Activated CD8-positive, alpha-beta T cell treated with anti-CD3 and anti-CD28 coated beads, Interleukin-2, amount 10 ng/mL, durations not matched to agents 7 days and 5 days (primary cell): ENCODE data around the gene EXOC6B. TPM values are rescaled to one million over a fixed set of nuclear protein-coding genes. Genes with fewer than 3 reads are reported as not detected.

Source experiments
- ATAC-seq: fragments of 150-1000 bp; cut with Tn5 transposase; one replicate; pipeline ENCODE4 v1.10.0; 2021; ENCODE audit warnings: moderate library complexity
- CTCF ChIA-PET: fragments of 350-600 bp; sonication (Branson Sonifier 250); formaldehyde crosslinking; loops from one replicate; lab custom pipeline; 2021; ENCODE audit warnings: antibody characterized with exemption; lab: Charles Lee
- POLR2A ChIA-PET: fragments of 350-600 bp; sonication (Branson Sonifier 250); formaldehyde crosslinking; loops from one replicate; lab custom pipeline; 2021; ENCODE audit warnings: antibody characterized with exemption; lab: Charles Lee
- DNase-seq: peaks from one replicate; pipeline ENCODE4 v3.0.0-alpha.2; 2020
- H3K27ac Mint-ChIP-seq: one replicate; pipeline ENCODE4 v1.8.0; 2021; ENCODE audit warnings: mild to moderate bottlenecking, mixed read lengths
- H3K27me3 Mint-ChIP-seq: one replicate; pipeline ENCODE4 v1.8.0; 2021; ENCODE audit warnings: low read depth, mixed read lengths
- H3K36me3 Mint-ChIP-seq: one replicate; pipeline ENCODE4 v1.8.0; 2021; ENCODE audit warnings: low read depth, mixed read lengths
- H3K4me1 Mint-ChIP-seq: one replicate; pipeline ENCODE4 v1.8.0; 2021; ENCODE audit warnings: low read depth, mixed read lengths
- H3K4me3 Mint-ChIP-seq: one replicate; pipeline ENCODE4 v1.8.0; 2021; ENCODE audit warnings: mild to moderate bottlenecking, mixed read lengths
- H3K9me3 Mint-ChIP-seq: one replicate; pipeline ENCODE4 v1.8.0; 2022; ENCODE audit warnings: mixed read lengths; ENCODE audit not compliant: insufficient read depth
- total RNA-seq, 2 experiments: library from RNA; stranded (reverse); gene quantifications; one replicate each; pipeline ENCODE4 v1.2.3, GENCODE V29; 2021

EXOC6B gene
- total RNA-seq, 2 experiments from 2014 or later = 17.8 to 18.8 TPM

GRCh38 chr2:72147303-72147971 is 678.4 kb downstream of the EXOC6B start, which contains the start of gene CYP26B1:
TSS of gene CYP26B1 (minus strand) at chr2:72147862. CDS start at chr2:72147834, 28 bp downstream.
- Mint-ChIP-seq H3K27ac (peak within 1 kb of the TSS; percentile 64), H3K4me3 (peak within 1 kb of the TSS; percentile 35), H3K9me3 (no peaks in the 10 kb centered on the region), H3K4me1 (peaks cover 38% of the 10 kb centered on the region), H3K27me3 (peaks cover 76% of the 10 kb centered on the region), H3K36me3 (peaks cover 7% of the 10 kb centered on the region)
- ChIA-PET CTCF (interaction anchor here (3.9 kb wide), 1 partner anchor 224 kb away, joined by 35 read pairs; no protein-coding TSS in a partner anchor), POLR2A (no interaction called here)
- DNase-seq = peak; percentile 17
- no peak for ATAC-seq

DNA sequence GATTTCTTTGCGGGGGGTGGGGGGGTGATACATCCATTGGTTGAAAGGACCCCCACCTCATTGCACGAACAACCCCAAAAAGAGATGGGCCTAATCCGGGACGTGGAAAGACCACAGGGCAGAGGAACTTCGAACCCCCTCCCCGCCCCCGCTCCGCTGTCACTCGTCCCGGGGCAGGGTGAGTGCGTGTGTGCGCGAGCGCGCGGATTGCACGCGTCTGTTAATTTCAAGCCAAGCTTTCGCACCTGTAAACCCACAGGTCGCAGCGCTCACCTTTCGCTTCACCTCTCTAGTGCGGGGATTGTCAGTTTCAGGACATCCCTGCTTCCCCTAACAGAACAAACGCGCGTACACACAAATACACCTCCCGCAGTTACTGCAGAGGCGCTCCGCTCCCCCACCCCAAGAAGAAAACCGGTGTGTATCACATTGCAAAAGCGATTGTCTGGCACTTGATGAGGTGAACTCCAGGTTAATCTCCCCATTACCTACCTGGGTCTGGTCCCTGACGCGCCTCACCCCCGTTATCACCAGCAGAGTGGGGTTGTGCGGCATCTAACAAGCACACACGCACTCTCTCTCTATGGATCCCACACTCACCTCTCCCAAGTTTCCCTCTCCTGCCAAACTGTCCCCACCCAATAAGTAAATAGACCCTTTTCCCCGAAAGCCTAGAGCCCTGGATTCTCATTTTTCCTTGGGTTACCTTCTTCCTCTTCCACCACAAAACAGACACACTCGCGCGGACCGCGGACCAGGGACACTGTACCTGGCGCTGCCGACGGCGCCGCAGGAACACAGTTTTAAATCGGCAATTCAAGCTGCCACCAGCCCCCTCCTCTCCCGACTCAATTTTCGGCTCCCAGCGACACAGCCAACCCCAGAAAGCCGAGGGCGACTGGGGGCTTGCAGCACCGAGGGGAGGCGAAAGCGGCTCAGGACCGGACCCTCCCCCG is 679.2 kb downstream of the EXOC6B start:
- CTCF ChIA-PET = no interaction called here
- H3K27me3 Mint-ChIP-seq = peaks cover 75% of the 10 kb centered on the region
- H3K9me3 Mint-ChIP-seq = no peaks in the 10 kb centered on the region
- H3K4me3 Mint-ChIP-seq = no peak overlapping the region
- H3K36me3 Mint-ChIP-seq = peaks cover 7% of the 10 kb centered on the region
- peaks cover 38% of the 10 kb centered on the region for H3K4me1 Mint-ChIP-seq
- DNase-seq = peak; percentile 19
- POLR2A ChIA-PET = no interaction called here
- peak overlapping the region; percentile 64 for H3K27ac Mint-ChIP-seq
- ATAC-seq = no peak

DNA sequence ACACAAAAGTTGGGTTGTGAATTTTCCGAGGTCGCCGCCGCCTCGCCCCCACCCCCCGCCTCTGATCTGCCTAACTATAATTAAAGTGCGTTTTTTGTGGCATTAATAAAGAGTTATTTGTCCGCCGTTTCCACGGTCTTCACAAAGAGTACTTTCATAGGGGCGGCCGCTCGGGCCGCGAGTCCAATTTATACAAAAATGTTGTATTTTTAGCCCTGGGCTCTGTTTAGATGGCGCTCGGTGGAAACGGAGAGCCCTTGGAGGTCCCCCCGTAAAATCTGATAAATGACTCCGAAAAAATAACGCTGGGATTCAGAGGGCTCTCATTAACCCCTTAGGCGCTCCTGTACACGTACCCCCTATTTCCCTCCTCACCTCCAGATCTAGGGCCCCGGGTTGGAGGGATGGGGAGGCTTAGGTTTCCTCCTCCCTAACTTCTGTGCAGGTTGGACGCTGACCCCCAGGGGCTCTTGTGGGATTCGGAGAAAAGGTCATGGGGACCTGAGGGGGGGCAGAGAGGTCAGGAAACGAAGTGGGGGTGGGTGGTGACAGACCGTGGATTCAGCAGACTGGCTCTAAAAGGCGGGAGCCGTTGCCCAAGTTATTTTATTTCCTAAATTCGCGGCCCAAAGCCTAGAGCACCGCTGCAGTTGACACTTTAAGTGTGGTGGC is 680.0 kb downstream of the EXOC6B start:
- Mint-ChIP-seq H3K27ac (no peak overlapping the region), H3K36me3 (peaks cover 7% of the 10 kb centered on the region), H3K4me3 (peak overlapping the region; percentile 15), H3K4me1 (peaks cover 38% of the 10 kb centered on the region), H3K9me3 (no peaks in the 10 kb centered on the region), H3K27me3 (peaks cover 67% of the 10 kb centered on the region)
- ATAC-seq (no peak), DNase-seq (peak; percentile 16)
- ChIA-PET CTCF (no interaction called here), POLR2A (no interaction called here)

DNA sequence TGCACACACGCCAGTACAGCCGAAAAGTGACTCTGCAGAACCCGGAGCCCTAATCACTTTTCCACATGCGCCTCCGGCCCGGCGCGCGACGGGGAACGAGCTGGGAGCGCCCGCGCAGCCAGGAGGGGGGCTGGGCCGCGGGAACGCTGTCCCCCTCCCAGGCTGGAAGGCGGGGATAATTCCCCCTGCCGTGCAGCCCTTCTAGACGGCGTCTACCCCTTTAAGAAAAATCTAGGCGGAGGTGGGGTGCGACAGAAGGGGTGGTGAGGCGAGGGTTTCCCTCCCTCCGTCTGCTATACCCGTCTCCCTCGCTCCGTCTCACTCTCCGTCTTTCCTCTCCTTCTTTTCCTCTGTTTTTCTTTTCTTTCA is 680.6 kb downstream of the EXOC6B start:
- ChIA-PET CTCF (no interaction called here), POLR2A (no interaction called here)
- no peaks in the 10 kb centered on the region for H3K9me3 Mint-ChIP-seq
- peak overlapping the region; percentile 34 for H3K4me3 Mint-ChIP-seq
- ATAC-seq (no peak), DNase-seq (peak; percentile 14)
- H3K27me3 Mint-ChIP-seq = peaks cover 62% of the 10 kb centered on the region
- peaks cover 7% of the 10 kb centered on the region for H3K36me3 Mint-ChIP-seq
- no peak overlapping the region for H3K27ac Mint-ChIP-seq
- peaks cover 36% of the 10 kb centered on the region for H3K4me1 Mint-ChIP-seq

- no peak for ATAC-seq
- H3K27ac Mint-ChIP-seq = no peak overlapping the region
- peaks cover 56% of the 10 kb centered on the region for H3K27me3 Mint-ChIP-seq
- POLR2A ChIA-PET = no interaction called here
- CTCF ChIA-PET = no interaction called here
- no peaks in the 10 kb centered on the region for H3K9me3 Mint-ChIP-seq
- peak; percentile 18 for DNase-seq
- H3K4me3 Mint-ChIP-seq = peak overlapping the region; percentile 34
- H3K4me1 Mint-ChIP-seq = peaks cover 31% of the 10 kb centered on the region
- H3K36me3 Mint-ChIP-seq = peaks cover 7% of the 10 kb centered on the region
Measured at GRCh38 chr2:72144632-72145288, 681.1 kb downstream of the EXOC6B start.

DNA sequence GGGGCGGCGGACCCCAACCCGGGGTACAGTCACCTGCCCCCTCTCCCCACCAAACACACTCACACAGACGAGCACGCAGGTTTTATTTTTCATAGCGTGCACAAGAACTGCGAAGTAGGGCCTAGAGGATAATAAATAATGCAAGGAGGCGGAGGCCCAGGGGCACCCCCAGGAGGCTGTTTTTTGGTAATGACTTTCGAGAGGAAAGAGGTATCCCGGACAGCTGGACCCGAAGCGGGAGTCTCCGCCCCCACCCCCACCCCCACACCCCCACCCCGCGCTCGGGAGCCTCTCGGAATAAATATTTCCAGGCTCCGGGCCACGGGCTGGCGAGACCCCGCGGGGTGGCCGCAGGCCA is 681.6 kb downstream of the EXOC6B start:
- Mint-ChIP-seq H3K27me3 (peaks cover 51% of the 10 kb centered on the region), H3K4me3 (peak overlapping the region; percentile 8), H3K27ac (no peak overlapping the region), H3K36me3 (peaks cover 7% of the 10 kb centered on the region), H3K9me3 (no peaks in the 10 kb centered on the region), H3K4me1 (peaks cover 26% of the 10 kb centered on the region)
- DNase-seq (no peak), ATAC-seq (no peak)
- POLR2A ChIA-PET = no interaction called here
- CTCF ChIA-PET = no interaction called here

- Mint-ChIP-seq H3K36me3 (peaks cover 7% of the 10 kb centered on the region), H3K4me3 (peak overlapping the region; percentile 8), H3K27ac (no peak overlapping the region), H3K9me3 (no peaks in the 10 kb centered on the region), H3K27me3 (peaks cover 47% of the 10 kb centered on the region), H3K4me1 (peaks cover 22% of the 10 kb centered on the region)
- ATAC-seq (no peak), DNase-seq (no peak)
- ChIA-PET POLR2A (no interaction called here), CTCF (no interaction called here)
Measured at GRCh38 chr2:72143441-72144273, 682.2 kb downstream of the EXOC6B start.

DNA sequence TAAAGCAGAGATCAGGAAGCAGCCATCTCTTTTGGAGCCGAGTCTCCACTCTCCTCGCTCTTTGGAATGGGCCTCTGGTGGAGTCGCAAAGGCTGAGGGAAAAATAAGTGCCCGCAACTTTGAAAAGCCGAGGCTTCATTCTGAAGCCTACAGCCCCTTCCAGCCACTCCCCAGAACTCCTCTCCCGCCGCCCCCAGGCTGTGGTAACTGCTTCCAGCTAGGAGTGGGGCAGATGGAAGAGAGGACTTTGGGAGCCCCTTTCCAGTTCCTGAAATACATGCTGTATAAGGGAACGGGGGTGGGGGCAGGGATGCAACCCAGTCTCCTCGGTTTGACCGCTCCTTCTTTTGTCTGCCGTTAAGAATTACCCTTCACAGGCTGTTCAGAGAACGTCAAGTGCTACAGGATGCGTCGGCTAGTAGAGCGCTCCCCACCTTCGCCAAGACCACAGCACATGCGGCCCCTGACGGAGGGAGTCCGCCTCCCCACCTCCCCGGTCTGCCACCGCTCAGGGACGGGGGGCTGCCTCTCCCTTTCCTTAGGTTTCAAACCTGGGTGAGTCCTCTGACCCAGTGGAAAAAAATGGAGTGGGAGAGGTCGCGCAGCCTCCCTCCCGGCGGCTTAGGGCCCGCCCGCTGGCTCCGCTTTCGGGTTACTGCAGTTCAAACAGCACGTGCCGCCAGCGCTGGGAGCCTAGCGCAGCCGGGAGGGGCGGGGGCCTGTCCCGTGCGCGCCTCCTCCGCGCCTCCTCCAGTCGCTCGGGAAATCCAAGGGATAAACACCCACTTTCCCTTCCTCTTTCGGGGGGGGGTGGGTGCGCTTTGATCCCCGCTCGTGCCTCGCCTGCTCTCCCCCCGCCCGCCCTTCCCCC is 683.0 kb downstream of the EXOC6B start:
- peaks cover 6% of the 10 kb centered on the region for H3K36me3 Mint-ChIP-seq
- ChIA-PET CTCF (no interaction called here), POLR2A (no interaction called here)
- ATAC-seq (no peak), DNase-seq (no peak)
- H3K4me1 Mint-ChIP-seq = peaks cover 16% of the 10 kb centered on the region
- H3K27me3 Mint-ChIP-seq = peaks cover 41% of the 10 kb centered on the region
- no peaks in the 10 kb centered on the region for H3K9me3 Mint-ChIP-seq
- no peak overlapping the region for H3K4me3 Mint-ChIP-seq
- H3K27ac Mint-ChIP-seq = no peak overlapping the region

DNA sequence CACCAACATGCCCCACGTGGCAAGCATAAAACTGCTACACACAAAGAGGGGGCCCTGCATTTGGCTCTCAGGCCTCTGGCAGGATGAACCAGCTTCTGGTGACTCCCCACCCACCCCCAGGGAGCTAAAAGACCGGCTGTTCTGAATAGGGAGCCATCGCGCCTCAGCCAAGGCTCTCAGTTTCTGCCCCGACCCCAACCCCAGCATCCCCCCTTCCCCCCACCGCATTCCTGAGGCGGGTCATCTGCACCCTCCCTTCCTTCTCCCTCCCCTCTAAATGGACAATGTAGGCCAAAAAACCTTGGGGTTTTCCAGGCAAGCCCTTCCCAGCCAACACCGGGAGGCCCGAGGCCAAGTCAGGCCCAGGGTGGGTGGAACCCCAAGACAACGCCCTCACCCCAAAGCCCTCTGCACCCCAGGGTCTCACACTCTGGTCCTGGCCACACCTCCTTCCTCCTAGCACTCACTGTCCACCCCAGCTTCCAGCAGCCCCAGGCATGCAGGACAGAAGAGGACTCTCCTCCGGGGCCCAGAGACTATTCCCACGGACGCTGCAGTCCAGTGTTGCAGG is 683.9 kb downstream of the EXOC6B start:
- ATAC-seq = no peak

DNA sequence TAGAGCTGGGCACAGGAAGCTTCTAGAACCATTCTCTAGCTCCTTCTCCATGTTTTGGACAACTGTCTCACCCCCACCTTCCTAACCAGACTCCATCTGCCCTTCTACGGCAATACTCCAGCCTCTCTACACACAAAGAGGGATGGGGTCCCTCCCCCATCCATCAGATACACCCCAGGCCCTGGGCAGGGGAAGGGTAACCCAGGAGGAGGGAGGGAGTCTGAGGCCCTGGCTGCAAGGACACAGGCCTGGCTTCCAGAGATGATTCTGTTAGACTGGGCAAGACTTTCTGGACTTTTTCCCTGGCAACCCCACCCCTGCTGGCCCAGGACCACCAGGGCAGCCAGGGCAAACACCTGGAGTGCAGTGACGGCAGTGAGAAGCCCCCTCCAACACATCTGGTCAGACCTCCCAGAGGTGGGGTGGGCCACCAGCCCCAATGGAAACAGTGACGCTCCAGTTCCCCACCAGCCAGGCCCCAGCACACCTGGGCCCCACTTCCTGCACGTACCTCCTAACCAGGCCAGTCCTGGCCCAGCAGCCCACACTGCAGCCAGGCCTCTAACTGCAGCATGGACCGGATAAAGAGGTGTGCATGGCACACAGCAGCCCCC is 684.7 kb downstream of the EXOC6B start:
- Mint-ChIP-seq H3K4me1 (peaks cover 9% of the 10 kb centered on the region), H3K9me3 (no peaks in the 10 kb centered on the region), H3K27me3 (peaks cover 29% of the 10 kb centered on the region), H3K4me3 (no peak overlapping the region), H3K36me3 (no peaks in the 10 kb centered on the region), H3K27ac (no peak overlapping the region)
- CTCF ChIA-PET = no interaction called here
- ATAC-seq (no peak), DNase-seq (no peak)
- POLR2A ChIA-PET = no interaction called here

More for the DNA sequence above, 683.9 kb downstream of the EXOC6B start:
- peaks cover 14% of the 10 kb centered on the region for H3K4me1 Mint-ChIP-seq
- peaks cover 5% of the 10 kb centered on the region for H3K36me3 Mint-ChIP-seq
- POLR2A ChIA-PET = no interaction called here
- no peak overlapping the region for H3K27ac Mint-ChIP-seq
- no peak overlapping the region for H3K4me3 Mint-ChIP-seq
- H3K27me3 Mint-ChIP-seq = peaks cover 37% of the 10 kb centered on the region
- CTCF ChIA-PET = no interaction called here
- H3K9me3 Mint-ChIP-seq = no peaks in the 10 kb centered on the region
- DNase-seq = no peak
